HG02571 (cell line): ENCODE results near the gene ASB10.

Experiments
- ATAC-seq: cut with Tn5 transposase; IDR thresholded peaks from one replicate; pipeline ENCODE4 v1.9.1; 2021; ENCODE audit warnings: mild to moderate bottlenecking, moderate library complexity; ENCODE audit not compliant: unreplicated experiment

ASB10 gene

GRCh38 chr7:151138153-151138851 lies 48.7 kb downstream of the ASB10 start:
- no peak for ATAC-seq

GRCh38 chr7:151137791-151138152 lies 49.3 kb downstream of the ASB10 start:
- ATAC-seq = no peak

DNA sequence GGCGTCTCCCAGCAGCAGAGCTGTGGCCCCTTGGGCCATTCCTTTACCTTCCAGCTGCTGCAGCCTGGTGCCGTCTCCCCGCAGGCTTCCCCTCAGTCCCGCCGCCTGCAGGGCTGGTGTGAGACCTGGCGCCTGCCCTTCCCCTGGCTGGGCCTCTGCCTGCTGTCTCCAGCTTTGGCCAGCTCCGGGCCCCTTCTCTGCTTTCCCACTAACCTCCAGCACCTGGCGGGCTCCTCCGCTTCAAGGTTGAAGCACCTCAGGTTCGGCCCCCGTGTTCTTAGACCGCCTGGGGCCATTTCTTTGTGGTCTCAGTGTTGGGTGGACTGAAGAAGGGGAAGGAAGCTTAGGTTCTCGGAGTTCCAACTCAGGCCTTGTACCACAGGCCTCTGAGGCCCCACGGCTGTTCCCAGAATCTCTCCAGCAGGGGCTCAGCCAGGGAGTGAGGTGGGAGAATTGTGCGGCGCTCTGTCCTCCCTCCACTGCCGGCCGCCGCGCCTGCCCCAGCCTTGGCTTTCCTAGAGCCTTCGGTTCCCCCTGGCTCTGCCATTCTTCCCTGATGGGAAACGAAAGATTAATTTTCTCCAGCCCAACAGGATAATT lies 49.9 kb downstream of the ASB10 start:
- no peak for ATAC-seq

DNA sequence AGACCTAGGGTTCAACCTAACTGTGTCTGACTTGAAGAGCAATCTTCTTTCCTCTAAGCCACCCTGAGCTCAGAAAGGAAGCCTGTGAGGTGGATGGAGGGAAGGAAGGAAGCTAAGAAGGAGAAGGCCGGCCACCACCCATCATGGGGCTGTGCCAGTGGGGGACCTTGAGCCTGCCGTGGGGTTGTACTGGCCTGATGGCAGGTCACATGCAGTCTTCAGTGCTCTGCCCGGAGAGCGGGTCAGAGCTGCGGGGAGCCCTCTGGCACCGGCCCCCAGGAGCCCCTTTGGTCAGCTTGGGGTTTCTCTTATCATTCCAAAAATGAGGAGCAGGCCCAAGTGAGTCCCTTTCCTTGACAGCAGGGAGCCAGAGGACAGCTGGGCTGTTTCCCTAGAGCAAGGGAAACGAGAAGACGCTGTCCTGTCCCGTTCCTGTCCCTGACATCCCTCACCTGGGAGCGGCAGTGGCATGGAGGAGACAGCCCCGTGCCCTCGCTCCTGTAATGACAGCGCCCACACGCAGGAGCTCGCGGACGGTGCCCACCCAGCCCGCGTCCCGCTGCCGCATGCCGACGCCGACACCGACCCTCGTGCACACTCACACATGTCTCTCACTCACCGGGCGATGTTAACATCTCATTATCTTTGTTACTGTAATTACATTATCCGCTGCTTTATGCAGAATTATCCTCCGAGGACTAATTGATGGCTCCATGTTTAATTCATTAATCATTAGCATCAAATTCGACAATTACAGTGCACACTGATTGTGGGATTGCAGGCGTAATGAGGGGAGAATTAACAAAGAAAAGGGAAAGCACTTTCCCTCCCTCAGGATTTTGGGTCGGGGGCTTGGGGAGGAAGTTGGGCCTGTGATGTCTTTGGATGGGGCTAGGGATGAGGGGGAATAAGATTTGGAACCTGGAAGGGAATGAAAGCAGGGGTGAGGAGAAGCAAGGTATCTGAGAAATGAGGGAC lies 50.9 kb downstream of the ASB10 start:
- no peak for ATAC-seq

DNA sequence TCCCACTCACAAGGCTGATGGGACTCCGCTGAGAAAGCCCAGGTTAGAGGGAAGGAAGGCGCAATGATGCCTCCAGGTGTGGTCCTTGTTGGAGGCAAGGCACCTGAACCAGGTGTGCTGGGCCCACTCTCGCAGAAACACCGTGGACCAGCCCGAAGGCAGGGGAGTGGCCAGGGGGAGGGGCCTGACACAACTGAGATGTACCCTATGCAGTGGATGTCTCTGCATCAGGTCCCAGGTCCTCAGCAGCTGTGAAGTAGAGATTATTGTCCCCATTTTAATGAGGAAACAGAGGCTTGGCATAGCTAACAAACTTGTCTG lies 51.6 kb downstream of the ASB10 start:
- no peak for ATAC-seq

DNA sequence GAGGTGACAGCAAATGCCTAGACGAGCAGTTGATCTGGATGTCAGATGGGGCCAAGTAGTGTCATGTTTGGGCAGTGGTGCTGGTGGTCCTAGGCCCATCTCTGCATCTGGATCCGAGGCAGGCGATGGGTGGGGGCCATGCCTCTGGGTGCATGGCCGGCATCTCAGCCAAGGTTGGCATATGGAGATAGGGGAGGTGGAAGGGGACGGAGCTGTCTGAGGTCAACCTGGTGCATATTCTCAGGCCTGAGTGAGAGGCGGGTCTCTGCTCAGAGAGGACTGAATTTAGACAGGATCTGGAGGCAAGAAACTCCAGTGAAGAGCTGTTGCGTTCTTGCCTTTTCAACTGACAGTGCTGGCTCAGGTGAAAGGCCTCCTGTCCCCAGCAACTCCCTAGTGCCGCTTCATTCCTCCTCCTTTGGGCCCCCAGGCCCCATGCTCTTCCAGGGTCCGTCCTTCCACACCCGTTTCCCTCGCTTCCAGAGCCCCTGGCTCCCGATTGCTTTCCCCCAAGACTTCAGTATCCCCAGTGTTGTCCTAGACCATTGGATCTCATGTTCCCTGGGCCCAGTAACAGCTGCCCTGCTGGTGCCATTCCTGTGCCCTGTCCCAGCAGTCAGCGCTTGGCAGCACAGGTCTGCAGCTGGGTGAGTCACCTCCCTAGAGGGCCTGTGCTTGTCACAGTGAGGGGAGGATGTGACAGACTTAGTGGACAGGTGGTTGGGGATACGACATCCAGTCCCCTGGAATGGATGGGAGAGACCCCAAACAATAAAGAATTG lies 52.1 kb downstream of the ASB10 start:
- no peak for ATAC-seq

- no peak for ATAC-seq
Observed at GRCh38 chr7:151133986-151134742, 52.9 kb downstream of the ASB10 start.

DNA sequence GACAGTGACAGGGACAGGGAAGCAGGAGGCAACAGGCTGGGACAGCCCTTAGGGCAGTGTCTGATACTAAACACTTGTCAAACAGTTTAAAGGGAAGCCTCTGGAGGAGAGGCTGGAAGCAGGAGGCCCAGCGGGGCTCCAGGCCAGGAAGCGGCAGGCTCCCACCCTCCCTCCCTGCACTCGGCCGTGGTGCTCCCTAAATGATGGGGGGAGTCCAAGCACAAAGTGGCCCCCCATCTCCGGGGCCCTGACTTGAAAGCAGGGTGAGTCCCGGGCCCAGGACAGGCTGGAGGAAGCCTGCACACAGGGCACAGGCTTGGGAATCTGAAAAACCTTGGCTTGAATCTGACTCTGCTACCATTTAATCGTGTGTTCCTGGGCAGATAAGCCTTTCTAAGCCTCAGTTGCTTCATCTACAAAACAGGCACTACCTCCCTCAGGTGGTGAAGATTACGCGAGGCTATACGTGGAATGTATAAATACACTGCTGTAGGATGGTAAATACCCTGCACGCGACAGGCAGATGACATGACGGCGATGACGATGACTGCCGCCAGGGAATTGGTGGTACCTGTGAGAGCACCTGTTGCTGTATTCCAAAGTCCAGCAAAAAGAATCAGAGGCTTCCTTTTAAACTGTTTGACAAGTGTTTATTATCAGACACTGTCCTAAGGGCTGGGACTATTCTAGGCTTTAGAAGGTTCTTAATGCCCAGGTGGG lies 53.6 kb downstream of the ASB10 start:
- no peak for ATAC-seq

- no peak for ATAC-seq
Observed at GRCh38 chr7:151132461-151133205, 54.4 kb downstream of the ASB10 start.

GRCh38 chr7:151131592-151132293 lies 55.3 kb downstream of the ASB10 start:
- no peak for ATAC-seq

DNA sequence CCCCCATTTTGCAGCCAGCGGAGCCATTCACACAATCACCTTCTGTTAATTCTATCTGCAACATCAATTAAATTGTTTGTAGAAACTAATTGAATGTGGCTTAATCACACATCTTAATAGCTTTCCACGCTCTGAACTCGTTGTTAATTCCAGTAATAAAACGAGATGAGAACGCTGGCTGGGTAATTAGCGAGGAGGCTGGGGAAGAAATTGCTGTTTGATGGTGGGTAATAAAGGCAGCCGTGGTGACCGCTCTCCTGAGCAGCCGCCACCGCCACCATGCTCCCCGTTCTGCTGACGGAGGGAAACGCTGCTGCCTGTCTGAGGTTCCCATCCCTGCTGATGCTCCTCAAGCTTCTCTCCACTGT lies 55.8 kb downstream of the ASB10 start:
- ATAC-seq = no peak

GRCh38 chr7:151130741-151131157 lies 56.3 kb downstream of the ASB10 start:
- ATAC-seq = no peak

- no peak for ATAC-seq
Observed at GRCh38 chr7:151129960-151130591, 57.0 kb downstream of the ASB10 start.

DNA sequence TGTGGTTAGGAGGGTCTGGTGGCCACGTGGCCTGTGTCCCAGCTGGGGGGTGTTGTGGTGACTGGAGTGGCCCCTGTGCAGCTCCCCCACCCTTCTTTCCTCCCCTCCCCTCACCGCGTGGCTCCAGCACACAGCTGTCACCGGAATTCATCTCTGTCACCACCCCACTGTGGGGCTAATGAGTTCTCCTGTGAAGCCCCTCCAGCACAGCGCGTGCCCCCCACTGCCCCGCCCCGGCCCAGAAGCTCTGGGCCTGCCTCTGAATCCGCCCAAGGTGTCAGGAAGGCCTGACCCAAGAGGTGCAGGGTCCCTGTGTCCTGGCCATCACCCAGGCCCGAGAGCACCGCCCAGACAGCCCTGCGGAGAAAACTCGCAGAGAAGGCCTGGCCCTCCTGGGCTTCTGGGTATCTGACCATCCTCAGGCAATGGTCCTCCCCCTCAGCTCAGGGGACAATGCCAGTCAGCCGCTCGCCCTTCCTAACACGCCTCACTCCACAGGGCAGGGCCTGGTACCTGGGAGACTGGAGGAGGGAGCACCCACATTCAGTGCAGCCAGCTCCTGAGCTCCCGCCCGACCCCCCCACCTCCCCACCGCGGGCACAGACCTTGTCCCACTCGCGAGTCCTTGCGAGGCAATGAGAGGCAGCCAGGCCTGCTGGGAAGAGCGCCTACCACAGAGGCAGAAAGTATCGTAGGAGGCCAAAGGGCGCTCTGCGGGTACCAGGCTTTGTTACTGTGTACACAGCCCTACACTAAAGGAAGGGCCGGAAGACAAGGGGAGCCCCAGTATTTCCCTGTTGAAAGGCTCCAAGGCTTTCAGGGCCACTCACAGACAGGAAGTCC lies 57.7 kb downstream of the ASB10 start:
- ATAC-seq = no peak

DNA sequence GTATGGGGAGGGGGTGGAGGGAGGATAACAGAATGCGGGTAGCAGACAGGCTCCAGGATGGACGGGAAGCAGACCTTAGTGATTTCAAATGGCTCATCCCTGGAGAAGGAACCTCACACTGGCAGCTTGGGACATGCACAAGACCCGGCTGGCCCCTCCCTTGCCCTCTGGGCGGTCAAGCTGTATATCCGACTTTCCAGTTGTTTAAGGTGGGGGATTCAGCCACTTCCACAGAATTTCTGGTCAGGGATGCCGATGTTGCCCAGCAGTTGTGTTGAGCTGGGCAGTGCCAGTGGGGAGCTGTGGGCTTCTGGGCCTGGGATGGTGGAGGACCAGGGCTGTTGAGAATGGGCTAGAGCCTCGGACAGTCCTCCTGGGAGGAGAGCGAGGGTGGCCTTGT lies 58.3 kb downstream of the ASB10 start:
- no peak for ATAC-seq

DNA sequence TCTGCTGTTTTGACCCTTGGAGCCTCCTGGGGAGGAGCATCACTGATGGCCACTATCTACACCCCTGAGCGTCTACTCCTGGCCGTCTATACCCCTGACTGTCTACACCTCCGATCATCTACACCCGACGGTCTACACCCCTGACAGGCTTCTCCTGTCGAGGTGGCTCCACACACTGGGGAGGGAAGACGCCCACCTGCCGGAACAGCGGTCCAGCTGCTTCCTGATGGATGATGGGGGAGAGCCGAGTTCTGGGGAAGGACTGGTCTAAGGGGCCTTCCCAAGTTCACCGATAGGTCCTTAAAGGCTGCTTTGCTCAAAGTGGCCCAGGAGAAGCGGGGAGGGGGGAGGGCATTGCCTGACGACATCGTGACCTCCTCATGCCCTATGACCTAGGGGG lies 58.9 kb downstream of the ASB10 start:
- ATAC-seq = no peak

GRCh38 chr7:151126491-151127137 lies 60.4 kb downstream of the ASB10 start:
- no peak for ATAC-seq
